NB4 (cell line): ENCODE data around the gene SMIM5.
A peak's percentile ranks its signal among the peaks of the same experiment; 100 is the strongest.

Experiments used
- DNase-seq: peaks from one replicate; pipeline ENCODE4 v3.0.0; 2010; ENCODE audit warnings: low read depth
- H3K4me3 ChIP-seq: one replicate; pipeline ENCODE4 v1.5.1; 2011; ENCODE audit warnings: mild to moderate bottlenecking, low read depth, low read length, moderate library complexity
- CTCF ChIP-seq: IDR thresholded peaks from one replicate; pipeline ENCODE4 v1.5.1; 2012; ENCODE audit warnings: low read depth, low read length
- MYC ChIP-seq: IDR thresholded peaks from 2 replicates; pipeline ENCODE4 v1.6.1; 2011; ENCODE audit warnings: low read depth, low read length
- POLR2A ChIP-seq: IDR thresholded peaks from 2 replicates; pipeline ENCODE4 v1.6.1; 2011; ENCODE audit warnings: mild to moderate bottlenecking; ENCODE audit not compliant: insufficient read length; ENCODE audit errors: extremely low read depth
- TF ChIP-seq, protein P1 (sequence below): IDR thresholded peaks from 2 replicates; pipeline ENCODE4 v1.6.1; 2011; ENCODE audit warnings: low read depth, low read length

SMIM5 gene

DNA sequence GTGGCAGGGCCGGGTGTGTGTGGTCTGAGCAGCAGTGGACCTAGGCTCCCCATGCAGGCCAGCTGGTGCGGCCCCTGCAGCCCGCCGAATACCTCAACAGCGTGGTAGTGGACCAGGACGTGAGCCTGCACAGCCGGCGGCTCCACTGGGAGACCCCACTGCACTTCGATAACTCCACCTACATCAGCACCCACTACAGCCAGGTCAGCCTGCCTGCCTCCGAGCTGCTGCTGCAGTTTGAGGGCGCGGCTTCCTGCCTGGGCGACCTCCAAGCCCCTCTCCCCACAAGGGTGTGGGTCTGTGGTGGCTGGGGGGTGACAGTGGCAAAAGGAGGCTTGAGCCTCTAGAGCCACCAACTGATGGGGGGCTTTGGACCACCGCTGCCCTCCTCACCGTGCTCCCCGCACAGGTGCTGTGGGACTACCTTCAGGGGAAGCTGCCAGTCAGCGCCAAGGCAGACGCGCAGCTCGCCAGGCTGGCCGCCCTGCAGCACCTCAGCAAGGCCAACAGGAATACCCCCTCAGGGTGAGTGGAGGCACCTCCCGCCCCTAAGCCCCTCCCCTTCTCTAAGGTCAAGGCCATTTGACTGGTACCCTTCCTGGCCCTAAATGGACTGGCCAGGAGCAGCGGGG is 8.4 kb upstream of the SMIM5 start:
- DNase-seq = no peak
- H3K4me3 ChIP-seq = no peak overlapping the region
- TF ChIP-seq, protein P1, sequence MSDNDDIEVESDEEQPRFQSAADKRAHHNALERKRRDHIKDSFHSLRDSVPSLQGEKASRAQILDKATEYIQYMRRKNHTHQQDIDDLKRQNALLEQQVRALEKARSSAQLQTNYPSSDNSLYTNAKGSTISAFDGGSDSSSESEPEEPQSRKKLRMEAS = no peak
- TF ChIP-seq POLR2A = no peak
- TF ChIP-seq CTCF = no peak

DNA sequence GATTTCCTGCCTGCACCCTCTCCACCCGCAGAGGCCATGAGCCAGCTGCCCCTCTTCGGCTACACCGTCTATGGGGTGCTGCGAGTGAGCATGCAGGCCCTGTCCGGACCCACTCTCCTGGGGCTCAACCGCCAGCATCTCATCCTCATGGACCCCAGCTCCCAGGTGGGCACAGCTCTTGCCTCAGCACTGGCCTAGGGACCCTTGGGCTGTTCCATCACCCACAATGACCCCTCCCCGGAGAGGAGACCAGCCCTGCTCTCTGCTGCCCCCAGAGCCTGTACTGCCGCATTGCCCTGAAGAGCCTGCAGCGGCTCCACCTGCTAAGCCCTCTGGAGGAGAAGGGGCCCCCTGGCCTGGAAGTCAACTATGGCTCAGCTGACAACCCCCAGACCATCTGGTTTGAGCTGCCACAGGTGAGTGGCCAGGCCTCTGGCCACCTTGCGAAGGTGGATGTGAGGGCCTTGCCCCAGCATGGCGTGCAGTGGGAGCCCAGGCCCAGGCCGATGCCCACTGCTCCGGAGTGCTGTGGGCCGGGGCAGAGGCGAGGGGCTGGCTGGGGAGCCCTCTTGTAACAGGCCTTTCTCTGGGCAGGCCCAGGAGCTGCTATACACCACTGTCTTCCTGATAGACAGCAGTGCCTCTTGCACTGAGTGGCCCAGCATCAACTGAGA is 7.3 kb upstream of the SMIM5 start:
- no peak overlapping the region for H3K4me3 ChIP-seq
- TF ChIP-seq MYC (no peak), POLR2A (no peak), CTCF (peak; percentile 83)
- TF ChIP-seq, protein P1 = no peak; the same call in 1 of the 2 replicates
- DNase-seq = peak; percentile 44

GRCh38 chr17:75626496-75627038 is 6.7 kb upstream of the SMIM5 start:
- DNase-seq = no peak
- no peak overlapping the region for H3K4me3 ChIP-seq
- TF ChIP-seq MYC (no peak), CTCF (no peak), POLR2A (no peak)
- TF ChIP-seq, protein P1 = no peak

GRCh38 chr17:75627094-75627493 is 6.1 kb upstream of the SMIM5 start:
- TF ChIP-seq, protein P1 = no peak
- no peak for TF ChIP-seq MYC
- no peak for TF ChIP-seq POLR2A
- no peak for TF ChIP-seq CTCF
- no peak for DNase-seq
- H3K4me3 ChIP-seq = no peak overlapping the region

GRCh38 chr17:75628425-75628824 is 4.8 kb upstream of the SMIM5 start:
- no peak for TF ChIP-seq CTCF
- TF ChIP-seq POLR2A = no peak
- no peak for TF ChIP-seq MYC
- TF ChIP-seq, protein P1 = no peak
- no peak for DNase-seq
- no peak overlapping the region for H3K4me3 ChIP-seq
